MCF 10A (cell line): ENCODE data around the gene DTD1. TPM values are rescaled to one million over a fixed set of nuclear protein-coding genes. Genes with fewer than 3 reads are reported as not detected.

Experiments used
- BruUV-seq: library from RNA; stranded (reverse); fragments of 400-500 nt; replicated peaks from 2 replicates; lab custom pipeline; 2021; lab: Mats Ljungman, UMichigan
- CTCF ChIA-PET: fragments of 300-600 bp; sonication (Branson Sonifier 250); formaldehyde crosslinking; extraction: SDS; loops from one replicate; lab custom pipeline; 2021; ENCODE audit warnings: antibody characterized with exemption, inconsistent platforms; lab: Yijun Ruan, JAX
- POLR2A ChIA-PET: fragments of 300-600, 350-650 bp; sonication (Branson Sonifier 250); formaldehyde crosslinking; extraction: SDS; loops from one replicate; lab custom pipeline; 2020; ENCODE audit warnings: antibody characterized with exemption, inconsistent platforms; lab: Yijun Ruan, JAX
- DNase-seq: peaks from one replicate; pipeline ENCODE4 v3.0.0-alpha.2; 2018; ENCODE audit not compliant: unreplicated experiment
- H3K27ac Mint-ChIP-seq: one replicate; pipeline ENCODE4 v1.8.0; 2022; ENCODE audit warnings: mild to moderate bottlenecking, low read depth, mixed read lengths; ENCODE audit not compliant: unreplicated experiment
- H3K27me3 Mint-ChIP-seq: one replicate; pipeline ENCODE4 v1.8.0; 2022; ENCODE audit warnings: mixed read lengths; ENCODE audit not compliant: insufficient read depth, unreplicated experiment
- H3K36me3 Mint-ChIP-seq: one replicate; pipeline ENCODE4 v1.8.0; 2022; ENCODE audit warnings: mild to moderate bottlenecking, moderate library complexity, mixed read lengths; ENCODE audit not compliant: insufficient read depth, unreplicated experiment
- H3K4me1 Mint-ChIP-seq: one replicate; pipeline ENCODE4 v1.8.0; 2022; ENCODE audit warnings: mixed read lengths; ENCODE audit not compliant: insufficient read depth, unreplicated experiment
- H3K4me3 Mint-ChIP-seq: one replicate; pipeline ENCODE4 v1.8.0; 2022; ENCODE audit warnings: mild to moderate bottlenecking, moderate library complexity, mixed read lengths; ENCODE audit not compliant: unreplicated experiment
- H3K9me3 Mint-ChIP-seq: one replicate; pipeline ENCODE4 v1.8.0; 2022; ENCODE audit warnings: mixed read lengths; ENCODE audit not compliant: unreplicated experiment
- CTCF ChIP-seq: fragments of 200-600 bp; IDR thresholded peaks from one replicate; pipeline ENCODE4 v1.8.0; 2022; ENCODE audit warnings: antibody characterized with exemption, mild to moderate bottlenecking; ENCODE audit not compliant: unreplicated experiment
- intact Hi-C: fragments of 100-400 bp; cut with micrococcal nuclease; formaldehyde crosslinking; loops from 2 replicates; pipeline ENCODE4 v1.14.1; 2022
- total RNA-seq: library from RNA; stranded (reverse); gene quantifications from 2 replicates; pipeline ENCODE4 v1.2.3, GENCODE V29; 2022

The DTD1 gene
- total RNA-seq, 1 experiment from 2014 or later, result 101 TPM

GRCh38 chr20:18588574-18588933, 700 bp downstream of the DTD1 start:
- peaks cover 8% of the 10 kb centered on the region for H3K36me3 Mint-ChIP-seq
- peak overlapping the region; percentile 89 for H3K4me3 Mint-ChIP-seq
- H3K27me3 Mint-ChIP-seq, result no peaks in the 10 kb centered on the region
- H3K4me1 Mint-ChIP-seq, result peaks cover 18% of the 10 kb centered on the region
- TSS peak; percentile 32 for BruUV-seq
- CTCF ChIA-PET, result interaction anchor here (0.6 to 2.1 kb wide), 13 partner anchors 9 to 1463 kb away, joined by 3 to 8 read pairs (median 4); partner anchors contain the start of gene RBBP9
- no peak for DNase-seq
- no peak for TF ChIP-seq CTCF
- intact Hi-C loops, result loop anchor here (5.0 kb wide), 1 partner anchor 121 kb away; the partner anchor contains the start of genes DZANK1 and POLR3F
- H3K27ac Mint-ChIP-seq, result peak overlapping the region; percentile 46
- no peaks in the 10 kb centered on the region for H3K9me3 Mint-ChIP-seq
- POLR2A ChIA-PET, result interaction anchor here (0.6 to 2.2 kb wide), 16 partner anchors 8 to 1253 kb away, joined by 3 to 25 read pairs (median 3); partner anchors contain the start of genes DZANK1, POLR3F, SEC23B and SMIM26

- no peak for TF ChIP-seq CTCF
- no TSS peak for BruUV-seq
- no peak for DNase-seq
- CTCF ChIA-PET, result interaction anchor here (0.6 to 2.1 kb wide), 5 partner anchors 9 to 985 kb away, joined by 3 to 8 read pairs (median 4); no protein-coding TSS in a partner anchor
- intact Hi-C loops, result loop anchor here (5.0 kb wide), 1 partner anchor 123 kb away; the partner anchor contains the start of genes DZANK1 and POLR3F
- H3K27me3 Mint-ChIP-seq, result no peaks in the 10 kb centered on the region
- H3K27ac Mint-ChIP-seq, result peak overlapping the region; percentile 51
- POLR2A ChIA-PET, result interaction anchor here (0.9 to 2.4 kb wide), 4 partner anchors 10 to 1427 kb away, joined by 4 to 25 read pairs (median 6); partner anchors contain the start of genes NAA20 and SMIM26
- H3K9me3 Mint-ChIP-seq, result no peaks in the 10 kb centered on the region
- H3K36me3 Mint-ChIP-seq, result peaks cover 16% of the 10 kb centered on the region
- H3K4me3 Mint-ChIP-seq, result peak overlapping the region; percentile 89
- peaks cover 12% of the 10 kb centered on the region for H3K4me1 Mint-ChIP-seq
Measured at GRCh38 chr20:18589941-18590674, 2.3 kb downstream of the DTD1 start.

- no peaks in the 10 kb centered on the region for H3K9me3 Mint-ChIP-seq
- H3K36me3 Mint-ChIP-seq, result peaks cover 56% of the 10 kb centered on the region
- BruUV-seq, result no TSS peak
Measured at GRCh38 chr20:18596270-18596669, 8.4 kb downstream of the DTD1 start.

More at GRCh38 chr20:18596270-18596669, 8.4 kb downstream of the DTD1 start:
- no peaks in the 10 kb centered on the region for H3K4me1 Mint-ChIP-seq
- intact Hi-C loops, result no loop called here
- H3K27me3 Mint-ChIP-seq, result no peaks in the 10 kb centered on the region
- ChIA-PET CTCF (interaction anchor here (0.7 to 1.8 kb wide), 5 partner anchors 11 to 300 kb away, joined by 3 to 7 read pairs (median 3); no protein-coding TSS in a partner anchor), POLR2A (interaction anchor here (0.8 to 0.9 kb wide), 2 partner anchors 8 to 88 kb away, joined by 4 to 5 read pairs; partner anchors contain the start of genes DTD1 and SEC23B)
- H3K4me3 Mint-ChIP-seq, result no peak overlapping the region
- H3K27ac Mint-ChIP-seq, result no peak overlapping the region
- no peak for DNase-seq
- no peak for TF ChIP-seq CTCF
